Measurements from ENCODE around the gene LRMDA.
A peak's percentile ranks its signal among the peaks of the same experiment; 100 is the strongest.
"Not testable (repeated sequence)": the region's sequence is repeated elsewhere in the genome, so short reads cannot be mapped to it uniquely, and the experiment has no call there.

Gene LRMDA

GRCh38 chr10:75755528-75755927 is 324.1 kb downstream of the LRMDA start:
- Mint-ChIP-seq H3K4me1 (ENCODE audit: low read depth) (no peaks in the 10 kb centered on the region), H3K4me3 (no peak overlapping the region), H3K27ac (no peak overlapping the region), H3K36me3 (ENCODE audit: low read depth) (no peaks in the 10 kb centered on the region), H3K27me3 (ENCODE audit: low read depth) (no peaks in the 10 kb centered on the region), H3K9me3 (no peaks in the 10 kb centered on the region)

GRCh38 chr10:75761289-75761688 is 329.9 kb downstream of the LRMDA start:
- Mint-ChIP-seq H3K36me3 (ENCODE audit: low read depth) (no peaks in the 10 kb centered on the region), H3K4me3 (no peak overlapping the region), H3K27me3 (ENCODE audit: low read depth) (no peaks in the 10 kb centered on the region), H3K27ac (no peak overlapping the region), H3K9me3 (no peaks in the 10 kb centered on the region), H3K4me1 (ENCODE audit: low read depth) (no peaks in the 10 kb centered on the region)

GRCh38 chr10:75762431-75762802 is 331.0 kb downstream of the LRMDA start:
- H3K36me3 Mint-ChIP-seq (ENCODE audit: low read depth), result no peaks in the 10 kb centered on the region
- H3K27ac Mint-ChIP-seq, result no peak overlapping the region
- no peaks in the 10 kb centered on the region for H3K9me3 Mint-ChIP-seq
- no peaks in the 10 kb centered on the region for H3K27me3 Mint-ChIP-seq (ENCODE audit: low read depth)
- no peaks in the 10 kb centered on the region for H3K4me1 Mint-ChIP-seq (ENCODE audit: low read depth)
- H3K4me3 Mint-ChIP-seq, result no peak overlapping the region

GRCh38 chr10:75763652-75764051 is 332.2 kb downstream of the LRMDA start:
- H3K4me3 Mint-ChIP-seq, result no peak overlapping the region
- no peaks in the 10 kb centered on the region for H3K9me3 Mint-ChIP-seq
- H3K4me1 Mint-ChIP-seq (ENCODE audit: low read depth), result no peaks in the 10 kb centered on the region
- no peak overlapping the region for H3K27ac Mint-ChIP-seq
- no peaks in the 10 kb centered on the region for H3K36me3 Mint-ChIP-seq (ENCODE audit: low read depth)
- no peaks in the 10 kb centered on the region for H3K27me3 Mint-ChIP-seq (ENCODE audit: low read depth)

- no peaks in the 10 kb centered on the region for H3K36me3 Mint-ChIP-seq (ENCODE audit: low read depth)
- no peaks in the 10 kb centered on the region for H3K4me1 Mint-ChIP-seq (ENCODE audit: low read depth)
- H3K27ac Mint-ChIP-seq, result no peak overlapping the region
- no peak overlapping the region for H3K4me3 Mint-ChIP-seq
- H3K27me3 Mint-ChIP-seq (ENCODE audit: low read depth), result no peaks in the 10 kb centered on the region
- H3K9me3 Mint-ChIP-seq, result no peaks in the 10 kb centered on the region
Observed at GRCh38 chr10:75764974-75765788, 333.8 kb downstream of the LRMDA start.

- H3K27me3 Mint-ChIP-seq (ENCODE audit: low read depth), result no peaks in the 10 kb centered on the region
- H3K27ac Mint-ChIP-seq, result no peak overlapping the region
- H3K9me3 Mint-ChIP-seq, result no peaks in the 10 kb centered on the region
- no peaks in the 10 kb centered on the region for H3K4me1 Mint-ChIP-seq (ENCODE audit: low read depth)
- no peak overlapping the region for H3K4me3 Mint-ChIP-seq
- no peaks in the 10 kb centered on the region for H3K36me3 Mint-ChIP-seq (ENCODE audit: low read depth)
Observed at GRCh38 chr10:75765789-75766096, 334.3 kb downstream of the LRMDA start.

GRCh38 chr10:75766106-75766505 is 334.7 kb downstream of the LRMDA start:
- no peak overlapping the region for H3K27ac Mint-ChIP-seq
- H3K27me3 Mint-ChIP-seq (ENCODE audit: low read depth), result no peaks in the 10 kb centered on the region
- H3K36me3 Mint-ChIP-seq (ENCODE audit: low read depth), result no peaks in the 10 kb centered on the region
- no peaks in the 10 kb centered on the region for H3K4me1 Mint-ChIP-seq (ENCODE audit: low read depth)
- H3K9me3 Mint-ChIP-seq, result no peaks in the 10 kb centered on the region
- no peak overlapping the region for H3K4me3 Mint-ChIP-seq

- not testable (repeated sequence) for H3K9me3 Mint-ChIP-seq; H3K27me3 Mint-ChIP-seq (ENCODE audit: low read depth); H3K4me3 Mint-ChIP-seq; H3K36me3 Mint-ChIP-seq (ENCODE audit: low read depth); H3K4me1 Mint-ChIP-seq (ENCODE audit: low read depth); H3K27ac Mint-ChIP-seq
Observed at GRCh38 chr10:75766752-75767151, 335.3 kb downstream of the LRMDA start.

GRCh38 chr10:75770626-75771081 is 339.2 kb downstream of the LRMDA start:
- Mint-ChIP-seq H3K27me3 (ENCODE audit: low read depth) (no peaks in the 10 kb centered on the region), H3K4me1 (ENCODE audit: low read depth) (peaks cover 16% of the 10 kb centered on the region), H3K9me3 (no peaks in the 10 kb centered on the region), H3K27ac (no peak overlapping the region), H3K36me3 (ENCODE audit: low read depth) (peaks cover 5% of the 10 kb centered on the region), H3K4me3 (no peak overlapping the region)

- Mint-ChIP-seq H3K27me3 (ENCODE audit: low read depth) (no peaks in the 10 kb centered on the region), H3K9me3 (no peaks in the 10 kb centered on the region), H3K4me1 (ENCODE audit: low read depth) (peaks cover 16% of the 10 kb centered on the region), H3K4me3 (peak overlapping the region; percentile 49), H3K36me3 (ENCODE audit: low read depth) (peaks cover 5% of the 10 kb centered on the region), H3K27ac (peak overlapping the region; percentile 76)
Observed at GRCh38 chr10:75771606-75772005, 340.2 kb downstream of the LRMDA start.

- peaks cover 5% of the 10 kb centered on the region for H3K36me3 Mint-ChIP-seq (ENCODE audit: low read depth)
- H3K27ac Mint-ChIP-seq, result peak overlapping the region; percentile 74
- peaks cover 16% of the 10 kb centered on the region for H3K4me1 Mint-ChIP-seq (ENCODE audit: low read depth)
- H3K9me3 Mint-ChIP-seq, result no peaks in the 10 kb centered on the region
- H3K27me3 Mint-ChIP-seq (ENCODE audit: low read depth), result no peaks in the 10 kb centered on the region
- peak overlapping the region; percentile 79 for H3K4me3 Mint-ChIP-seq
Observed at GRCh38 chr10:75772153-75772887, 340.9 kb downstream of the LRMDA start.

- no peaks in the 10 kb centered on the region for H3K27me3 Mint-ChIP-seq (ENCODE audit: low read depth)
- no peaks in the 10 kb centered on the region for H3K9me3 Mint-ChIP-seq
- H3K4me1 Mint-ChIP-seq (ENCODE audit: low read depth), result peaks cover 16% of the 10 kb centered on the region
- no peak overlapping the region for H3K4me3 Mint-ChIP-seq
- H3K36me3 Mint-ChIP-seq (ENCODE audit: low read depth), result peaks cover 5% of the 10 kb centered on the region
- no peak overlapping the region for H3K27ac Mint-ChIP-seq
Observed at GRCh38 chr10:75773231-75773780, 341.9 kb downstream of the LRMDA start.

GRCh38 chr10:75773813-75774782 is 342.7 kb downstream of the LRMDA start:
- H3K27me3 Mint-ChIP-seq (ENCODE audit: low read depth), result no peaks in the 10 kb centered on the region
- H3K36me3 Mint-ChIP-seq (ENCODE audit: low read depth), result peaks cover 5% of the 10 kb centered on the region
- no peak overlapping the region for H3K4me3 Mint-ChIP-seq
- H3K27ac Mint-ChIP-seq, result no peak overlapping the region
- H3K9me3 Mint-ChIP-seq, result no peaks in the 10 kb centered on the region
- peaks cover 16% of the 10 kb centered on the region for H3K4me1 Mint-ChIP-seq (ENCODE audit: low read depth)

GRCh38 chr10:75774783-75775490 is 343.5 kb downstream of the LRMDA start:
- Mint-ChIP-seq H3K9me3 (no peaks in the 10 kb centered on the region), H3K27me3 (ENCODE audit: low read depth) (no peaks in the 10 kb centered on the region), H3K36me3 (ENCODE audit: low read depth) (peaks cover 5% of the 10 kb centered on the region)

More at GRCh38 chr10:75774783-75775490, 343.5 kb downstream of the LRMDA start:
- H3K4me3 Mint-ChIP-seq, result no peak overlapping the region
- H3K4me1 Mint-ChIP-seq (ENCODE audit: low read depth), result peaks cover 16% of the 10 kb centered on the region
- no peak overlapping the region for H3K27ac Mint-ChIP-seq

Data from T-helper 1 cell treated with Interleukin-12 subunit alpha and Interleukin-12 subunit beta and Interleukin-4 antibody, amounts not matched to agents 30 μg/mL and 1 μg/mL, for 36 hours (primary cell).